Activated CD4-positive, alpha-beta memory T cell treated with anti-CD3 and anti-CD28 coated beads, Interleukin-2, amount 10 ng/mL, durations not matched to agents 7 days and 5 days (primary cell): ENCODE data around the gene SLC6A16. TPM values are rescaled to one million over a fixed set of nuclear protein-coding genes. Genes with fewer than 3 reads are reported as not detected.
"Not testable (repeated sequence)": the region's sequence is repeated elsewhere in the genome, so short reads cannot be mapped to it uniquely, and the experiment has no call there.

Source experiments
- CTCF ChIA-PET: fragments of 350-600 bp; sonication (Branson Sonifier 250); formaldehyde crosslinking; loops from one replicate; lab custom pipeline; 2021; ENCODE audit warnings: antibody characterized with exemption, inconsistent platforms; lab: Charles Lee
- POLR2A ChIA-PET: fragments of 350-600 bp; sonication (Branson Sonifier 250); formaldehyde crosslinking; loops from one replicate; lab custom pipeline; 2021; ENCODE audit warnings: antibody characterized with exemption; lab: Charles Lee
- DNase-seq: peaks from one replicate; pipeline ENCODE4 v3.0.0-alpha.2; 2020
- H3K27ac Mint-ChIP-seq: one replicate; pipeline ENCODE4 v1.8.0; 2021; ENCODE audit warnings: mild to moderate bottlenecking, mixed read lengths
- H3K27me3 Mint-ChIP-seq: one replicate; pipeline ENCODE4 v1.8.0; 2021; ENCODE audit warnings: mixed read lengths
- H3K36me3 Mint-ChIP-seq: one replicate; pipeline ENCODE4 v1.8.0; 2021; ENCODE audit warnings: low read depth, mixed read lengths
- H3K4me1 Mint-ChIP-seq: one replicate; pipeline ENCODE4 v1.8.0; 2021; ENCODE audit warnings: mixed read lengths
- H3K4me3 Mint-ChIP-seq: one replicate; pipeline ENCODE4 v1.8.0; 2021; ENCODE audit warnings: mild to moderate bottlenecking, mixed read lengths
- H3K9me3 Mint-ChIP-seq: one replicate; pipeline ENCODE4 v1.8.0; 2021; ENCODE audit warnings: mixed read lengths
- total RNA-seq, 2 experiments: library from RNA; stranded (reverse); gene quantifications; one replicate each; pipeline ENCODE4 v1.2.3, GENCODE V29; 2021

Gene SLC6A16
- total RNA-seq, 2 experiments from 2014 or later, result 3.0 to 3.5 TPM

- Mint-ChIP-seq H3K27ac (peak overlapping the region; percentile 92), H3K27me3 (no peaks in the 10 kb centered on the region), H3K9me3 (no peaks in the 10 kb centered on the region)
These were observed 8.9 kb upstream of the SLC6A16 start for GRCh38 chr19:49333811-49334288.

DNA sequence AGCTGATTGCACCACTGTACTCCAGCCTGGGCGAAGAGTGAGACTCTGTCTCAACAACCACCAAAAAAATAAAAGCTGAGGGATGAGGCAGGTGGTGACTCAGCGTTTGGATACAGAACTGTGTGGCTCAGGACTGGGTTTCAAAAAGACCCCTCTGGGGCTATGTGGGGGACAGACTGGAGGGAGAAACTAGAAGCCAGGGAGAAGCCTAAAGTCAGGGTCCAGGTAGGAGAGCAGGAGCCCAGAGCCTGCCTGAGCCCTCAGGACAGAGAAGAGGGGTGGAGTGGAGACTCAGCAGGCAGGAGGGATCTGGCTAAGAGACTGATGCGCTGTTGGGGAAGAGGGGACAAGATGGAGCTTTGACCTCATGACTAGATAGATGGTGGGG is 8.4 kb upstream of the SLC6A16 start:
- Mint-ChIP-seq H3K27me3 (no peaks in the 10 kb centered on the region), H3K27ac (peak overlapping the region; percentile 92), H3K4me1 (peaks cover 76% of the 10 kb centered on the region), H3K9me3 (no peaks in the 10 kb centered on the region), H3K4me3 (peak overlapping the region; percentile 64), H3K36me3 (peaks cover 39% of the 10 kb centered on the region)
- DNase-seq, result no peak
- ChIA-PET CTCF (interaction anchor here (0.6 to 2.2 kb wide), 4 partner anchors 32 to 143 kb away, joined by 3 to 8 read pairs (median 4); no protein-coding TSS in a partner anchor), POLR2A (interaction anchor here (0.7 to 2.8 kb wide), 6 partner anchors 12 to 340 kb away, joined by 3 to 15 read pairs (median 4); partner anchors contain the start of gene RUVBL2)

More at GRCh38 chr19:49333811-49334288, 8.9 kb upstream of the SLC6A16 start:
- CTCF ChIA-PET, result interaction anchor here (0.6 to 2.2 kb wide), 5 partner anchors 33 to 142 kb away, joined by 3 to 8 read pairs (median 3); partner anchors contain the start of gene FLT3LG
- peaks cover 43% of the 10 kb centered on the region for H3K36me3 Mint-ChIP-seq
- DNase-seq, result peak; percentile 74
- peaks cover 77% of the 10 kb centered on the region for H3K4me1 Mint-ChIP-seq
- POLR2A ChIA-PET, result interaction anchor here (0.7 to 2.8 kb wide), 7 partner anchors 11 to 340 kb away, joined by 3 to 15 read pairs (median 4); partner anchors contain the start of gene RUVBL2
- peak overlapping the region; percentile 64 for H3K4me3 Mint-ChIP-seq

- H3K27ac Mint-ChIP-seq, result peak overlapping the region; percentile 92
- ChIA-PET CTCF (interaction anchor here (1.0 to 1.1 kb wide), 2 partner anchors 106 to 143 kb away, joined by 3 read pairs; no protein-coding TSS in a partner anchor), POLR2A (interaction anchor here (0.7 to 1.2 kb wide), 3 partner anchors 32 to 339 kb away, joined by 3 to 4 read pairs (median 3); partner anchors contain the start of gene RUVBL2)
- peaks cover 76% of the 10 kb centered on the region for H3K4me1 Mint-ChIP-seq
- H3K27me3 Mint-ChIP-seq, H3K9me3 Mint-ChIP-seq, DNase-seq: not testable (repeated sequence)
- peaks cover 39% of the 10 kb centered on the region for H3K36me3 Mint-ChIP-seq
- H3K4me3 Mint-ChIP-seq, result peak overlapping the region; percentile 64
These were observed 7.9 kb upstream of the SLC6A16 start for GRCh38 chr19:49332691-49333417.

DNA sequence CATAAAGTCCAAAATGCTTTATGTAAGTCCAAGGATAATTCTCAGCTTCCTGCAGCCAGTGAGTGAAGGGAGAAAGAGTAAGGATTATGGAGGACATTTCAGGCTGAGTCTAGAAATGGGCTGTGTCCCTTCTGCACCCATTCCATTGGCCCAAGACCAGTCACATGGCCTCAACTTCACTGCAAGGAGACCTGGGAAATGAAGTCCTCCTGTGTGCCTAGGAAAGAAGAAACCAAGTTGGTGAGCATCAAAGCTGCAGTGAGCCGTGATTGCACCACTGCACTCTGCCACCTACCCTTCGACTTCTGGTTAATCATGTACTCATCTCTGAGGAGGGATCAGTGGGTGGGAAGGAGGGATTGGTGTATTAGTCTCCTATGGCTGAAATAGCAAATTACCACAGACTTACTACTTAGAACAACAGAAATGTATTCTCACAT is 6.6 kb upstream of the SLC6A16 start:
- H3K9me3 Mint-ChIP-seq, result no peaks in the 10 kb centered on the region
- CTCF ChIA-PET, result interaction anchor here (0.8 to 2.9 kb wide), 4 partner anchors 10 to 145 kb away, joined by 3 to 12 read pairs (median 8); no protein-coding TSS in a partner anchor
- H3K4me3 Mint-ChIP-seq, result no peak overlapping the region
- peaks cover 71% of the 10 kb centered on the region for H3K4me1 Mint-ChIP-seq
- peaks cover 29% of the 10 kb centered on the region for H3K36me3 Mint-ChIP-seq
- POLR2A ChIA-PET, result no interaction called here
- peak; percentile 71 for DNase-seq
- peak overlapping the region; percentile 44 for H3K27ac Mint-ChIP-seq
- H3K27me3 Mint-ChIP-seq, result no peaks in the 10 kb centered on the region

DNA sequence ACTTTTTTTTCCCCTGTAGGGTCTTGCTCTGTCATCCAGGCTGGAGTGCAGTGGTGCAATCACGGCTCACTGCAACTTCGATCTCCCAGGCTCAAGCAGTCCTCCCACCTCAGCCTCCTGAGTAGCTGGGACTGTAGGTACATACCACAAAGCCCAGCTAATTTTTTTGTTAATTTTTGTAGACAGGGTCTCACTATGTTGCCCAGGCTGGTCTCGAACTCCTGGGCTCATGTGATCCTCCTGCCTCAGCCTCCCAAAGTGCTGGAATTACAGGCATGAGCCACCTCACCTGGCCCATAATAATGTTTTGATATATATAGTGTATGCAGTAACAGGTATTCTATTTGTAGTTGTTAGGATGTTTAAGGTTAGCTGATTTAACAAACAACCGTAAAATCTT is 6.2 kb upstream of the SLC6A16 start:
- CTCF ChIA-PET, result interaction anchor here (0.7 to 2.9 kb wide), 5 partner anchors 9 to 145 kb away, joined by 3 to 12 read pairs (median 3); no protein-coding TSS in a partner anchor
- Mint-ChIP-seq H3K36me3 (peaks cover 26% of the 10 kb centered on the region), H3K4me1 (peaks cover 69% of the 10 kb centered on the region), H3K27ac (peak overlapping the region; percentile 44)
- H3K4me3 Mint-ChIP-seq, POLR2A ChIA-PET, H3K27me3 Mint-ChIP-seq, H3K9me3 Mint-ChIP-seq, DNase-seq: not testable (repeated sequence)

DNA sequence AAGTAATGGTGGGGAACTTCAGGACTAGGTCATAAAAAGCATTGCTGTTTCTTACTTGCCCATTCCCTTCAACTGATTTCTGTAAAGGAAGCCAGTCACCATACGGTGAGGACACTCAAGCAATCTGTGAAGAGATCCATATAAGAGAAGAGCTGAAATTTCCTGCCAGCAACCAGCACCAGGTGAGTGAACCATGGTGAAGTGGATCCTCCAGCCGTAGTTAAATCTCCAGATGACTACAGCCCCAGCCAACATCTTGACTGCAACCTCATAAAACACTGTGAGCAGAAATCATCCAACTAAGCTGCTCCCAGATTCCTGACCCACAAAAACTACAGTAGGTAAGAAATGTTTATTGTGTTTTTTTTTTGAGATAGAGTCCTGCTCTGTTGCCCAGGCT is 3.8 kb upstream of the SLC6A16 start:
- Mint-ChIP-seq H3K27me3 (no peaks in the 10 kb centered on the region), H3K4me1 (peaks cover 56% of the 10 kb centered on the region), H3K4me3 (no peak overlapping the region), H3K9me3 (no peaks in the 10 kb centered on the region), H3K36me3 (peaks cover 19% of the 10 kb centered on the region), H3K27ac (no peak overlapping the region)
- no peak for DNase-seq
- ChIA-PET POLR2A (no interaction called here), CTCF (interaction anchor here (0.6 to 5.3 kb wide), 3 partner anchors 27 to 122 kb away, joined by 3 to 24 read pairs (median 3); no protein-coding TSS in a partner anchor)

DNA sequence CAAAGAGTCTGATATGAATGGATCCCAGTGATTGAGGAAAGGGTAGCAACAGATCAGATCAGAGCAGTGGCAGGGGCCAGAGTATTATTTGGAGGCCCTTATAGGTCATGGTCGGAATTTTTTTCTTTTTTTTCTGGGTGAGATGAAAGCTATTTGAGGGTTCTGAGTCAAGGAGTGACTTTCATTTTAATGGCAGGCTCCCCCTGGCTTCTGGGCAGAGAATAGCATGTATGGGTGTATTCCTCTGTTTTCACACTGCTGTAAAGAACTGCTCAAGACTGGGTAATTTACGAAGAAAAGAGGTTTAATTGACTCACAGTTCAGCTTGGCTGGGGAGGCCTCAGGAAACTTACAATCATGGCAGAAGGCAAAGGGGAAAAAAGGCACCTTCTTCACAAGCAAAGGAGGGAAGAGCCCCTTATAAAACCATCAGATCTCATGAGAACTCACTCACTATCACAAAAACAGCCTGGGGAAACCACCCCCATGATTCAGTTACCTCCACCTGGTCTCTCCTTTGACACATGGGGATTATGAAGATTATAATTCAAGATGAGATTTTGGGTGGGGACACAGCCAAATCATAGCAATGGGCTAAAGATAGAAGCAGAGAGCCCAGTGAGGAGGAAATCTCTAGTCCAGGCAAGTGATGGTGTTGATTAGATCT is 3.0 kb upstream of the SLC6A16 start:
- Mint-ChIP-seq H3K4me3 (no peak overlapping the region), H3K4me1 (peaks cover 49% of the 10 kb centered on the region), H3K9me3 (no peaks in the 10 kb centered on the region), H3K27me3 (no peaks in the 10 kb centered on the region), H3K27ac (no peak overlapping the region), H3K36me3 (peaks cover 21% of the 10 kb centered on the region)
- ChIA-PET POLR2A (no interaction called here), CTCF (interaction anchor here (0.5 to 5.3 kb wide), 12 partner anchors 9 to 1805 kb away, joined by 3 to 24 read pairs (median 3); no protein-coding TSS in a partner anchor)
- DNase-seq, result peak; percentile 60

DNA sequence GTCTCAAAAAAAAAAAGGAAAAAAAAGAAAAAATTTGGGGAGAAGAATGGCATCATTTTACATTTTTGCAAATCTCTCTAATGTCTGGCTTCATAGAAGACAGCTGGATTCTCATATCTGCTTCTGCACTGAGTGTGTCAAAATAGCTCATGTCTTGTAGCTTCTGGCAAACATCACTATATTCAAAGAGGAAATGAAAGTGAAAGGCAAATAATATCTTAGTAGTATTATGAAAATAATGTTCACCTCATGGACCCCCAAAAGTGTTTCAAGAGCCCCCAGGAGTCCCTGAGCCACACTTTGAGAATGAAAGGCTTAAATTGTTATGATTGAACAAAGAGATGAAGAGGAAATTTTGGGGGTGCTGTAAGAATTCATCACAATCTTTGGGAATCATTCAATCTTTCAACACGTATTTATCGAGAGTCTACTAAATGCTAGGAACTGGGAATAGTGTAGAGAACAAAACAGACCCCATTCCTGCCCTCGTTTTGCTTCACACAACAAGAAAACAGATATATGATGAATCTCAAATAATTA is 1.2 kb upstream of the SLC6A16 start:
- POLR2A ChIA-PET, result interaction anchor here (1.5 kb wide), 1 partner anchor 9 kb away, joined by 3 read pairs; the partner anchor contains the start of gene CD37
- Mint-ChIP-seq H3K4me3 (no peak overlapping the region), H3K4me1 (peaks cover 33% of the 10 kb centered on the region), H3K9me3 (peaks cover 2% of the 10 kb centered on the region), H3K36me3 (peaks cover 18% of the 10 kb centered on the region), H3K27ac (no peak overlapping the region), H3K27me3 (no peaks in the 10 kb centered on the region)
- CTCF ChIA-PET, result interaction anchor here (1.0 to 5.3 kb wide), 3 partner anchors 9 to 37 kb away, joined by 3 to 24 read pairs (median 4); partner anchors contain the start of gene CD37
- DNase-seq, result no peak

- not testable (repeated sequence) for H3K4me3 Mint-ChIP-seq, H3K9me3 Mint-ChIP-seq, H3K27me3 Mint-ChIP-seq, DNase-seq, H3K27ac Mint-ChIP-seq
- H3K4me1 Mint-ChIP-seq, result peaks cover 29% of the 10 kb centered on the region
- CTCF ChIA-PET, result interaction anchor here (1.0 to 5.3 kb wide), 3 partner anchors 9 to 37 kb away, joined by 3 to 24 read pairs (median 4); partner anchors contain the start of gene CD37
- H3K36me3 Mint-ChIP-seq, result peaks cover 18% of the 10 kb centered on the region
- POLR2A ChIA-PET, result interaction anchor here (1.5 kb wide), 1 partner anchor 10 kb away, joined by 3 read pairs; the partner anchor contains the start of gene CD37
These were observed 765 bp upstream of the SLC6A16 start for GRCh38 chr19:49325756-49326155.

- H3K9me3 Mint-ChIP-seq, result peaks cover 15% of the 10 kb centered on the region
- peaks cover 25% of the 10 kb centered on the region for H3K36me3 Mint-ChIP-seq
- H3K27ac Mint-ChIP-seq, result no peak overlapping the region
- no peaks in the 10 kb centered on the region for H3K27me3 Mint-ChIP-seq
- POLR2A ChIA-PET, result no interaction called here
- H3K4me3 Mint-ChIP-seq, result no peak overlapping the region
- CTCF ChIA-PET, result interaction anchor here (0.6 to 1.7 kb wide), 8 partner anchors 10 to 219 kb away, joined by 3 to 5 read pairs (median 3); no protein-coding TSS in a partner anchor
- H3K4me1 Mint-ChIP-seq, result peaks cover 5% of the 10 kb centered on the region
- DNase-seq, result no peak
These were observed 6.7 kb downstream of the SLC6A16 start for GRCh38 chr19:49318296-49318695.

GRCh38 chr19:49316284-49316683 is 8.7 kb downstream of the SLC6A16 start:
- Mint-ChIP-seq H3K27ac (no peak overlapping the region), H3K4me1 (peaks cover 5% of the 10 kb centered on the region), H3K4me3 (no peak overlapping the region), H3K36me3 (peaks cover 23% of the 10 kb centered on the region), H3K9me3 (peaks cover 12% of the 10 kb centered on the region), H3K27me3 (no peaks in the 10 kb centered on the region)
- ChIA-PET POLR2A (no interaction called here), CTCF (interaction anchor here (1.0 kb wide), 1 partner anchor 13 kb away, joined by 3 read pairs; no protein-coding TSS in a partner anchor)
- no peak for DNase-seq

DNA sequence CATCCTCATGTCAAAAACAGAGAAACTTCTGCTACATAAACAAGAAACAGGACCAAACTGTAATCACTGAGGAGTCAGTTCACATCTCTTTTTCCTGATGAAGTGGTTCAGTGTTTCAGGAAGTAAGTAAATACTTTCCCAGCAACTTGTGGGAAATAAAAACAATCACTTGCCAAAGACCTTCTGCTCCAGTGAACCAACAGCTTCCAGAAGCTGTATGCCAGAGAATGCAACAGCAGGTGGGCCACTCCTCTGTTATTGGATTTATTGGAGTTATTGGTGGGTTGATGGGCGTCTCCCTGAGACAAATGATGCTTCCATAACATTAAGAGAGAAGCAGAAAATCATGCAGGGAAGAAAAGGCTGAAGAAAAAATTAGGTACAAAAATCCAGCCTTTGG is 9.9 kb downstream of the SLC6A16 start:
- Mint-ChIP-seq H3K4me3 (no peak overlapping the region), H3K27me3 (no peaks in the 10 kb centered on the region), H3K4me1 (peaks cover 5% of the 10 kb centered on the region), H3K27ac (no peak overlapping the region), H3K36me3 (peaks cover 23% of the 10 kb centered on the region), H3K9me3 (peaks cover 12% of the 10 kb centered on the region)
- CTCF ChIA-PET, result no interaction called here
- DNase-seq, result no peak
- POLR2A ChIA-PET, result no interaction called here
